HEK293 (cell line): Measurements from ENCODE around the gene NFE2L1.

Source experiments
- CTCF ChIA-PET: fragments of 350-600 bp; formaldehyde crosslinking; extraction: SDS; loops from one replicate; lab custom pipeline; 2021; ENCODE audit warnings: antibody characterized with exemption; lab: Yijun Ruan, JAX
- POLR2A ChIA-PET: fragments of 300-600 bp; formaldehyde crosslinking; extraction: SDS; loops from one replicate; lab custom pipeline; 2020; ENCODE audit warnings: antibody characterized with exemption, inconsistent platforms; lab: Yijun Ruan, JAX
- H3K27ac ChIP-seq: fragments of 200-500 bp; sonication (Bioruptor generic); 2 replicates; pipeline ENCODE4 v1.5.1; 2014; ENCODE audit warnings: low read depth, low read length, control low read depth, inconsistent platforms; ENCODE audit errors: extremely low read depth
- H3K36me3 ChIP-seq, 2 experiments: fragments of 200-500 bp in 1 of 2; sonication (Bioruptor generic) in 1 of 2; 1 replicate in 1 of 2; 2 replicates in 1 of 2; pipeline ENCODE4 v1.5.1; 2014 to 2017; ENCODE audit warnings: inconsistent platforms in 2 of 2, low read length in 2 of 2; ENCODE audit not compliant: control insufficient read depth in 2 of 2, insufficient read depth in 1 of 2
- H3K4me1 ChIP-seq: fragments of 200-500 bp; sonication (Bioruptor generic); 2 replicates; pipeline ENCODE4 v1.5.1; 2014; ENCODE audit warnings: mild to moderate bottlenecking, low read length, inconsistent platforms; ENCODE audit not compliant: control insufficient read depth, insufficient read depth
- H3K4me3 ChIP-seq: 2 replicates; pipeline ENCODE4 v1.5.1; 2011; ENCODE audit warnings: low read depth, mild to moderate bottlenecking, control low read depth, low read length, moderate library complexity
- H3K9me3 ChIP-seq: fragments of 200-500 bp; sonication (Bioruptor generic); 2 replicates; pipeline ENCODE4 v1.5.1; 2014; ENCODE audit warnings: low read depth, low read length, inconsistent platforms; ENCODE audit not compliant: control insufficient read depth, insufficient read depth
- GLI2 ChIP-seq: fragments of 450-650 bp; formaldehyde crosslinking; IDR thresholded peaks from 2 replicates; pipeline ENCODE4; 2017; ENCODE audit warnings: missing biosample characterization, missing genetic modification characterization, low read depth, borderline replicate concordance
- INSM2 ChIP-seq: fragments of 450-650 bp; formaldehyde crosslinking; IDR thresholded peaks from 2 replicates; pipeline ENCODE4 v1.5.1; 2016; ENCODE audit warnings: missing biosample characterization, missing genetic modification characterization
- KLF17 ChIP-seq: fragments of 450-650 bp; formaldehyde crosslinking; IDR thresholded peaks from 2 replicates; pipeline ENCODE4 v1.5.1; 2016; ENCODE audit warnings: missing biosample characterization, missing genetic modification characterization
- KLF8 ChIP-seq: fragments of 450-650 bp; formaldehyde crosslinking; IDR thresholded peaks from 2 replicates; pipeline ENCODE4 v1.5.1; 2016; ENCODE audit warnings: missing biosample characterization, missing genetic modification characterization
- KLF9 ChIP-seq: fragments of 450-650 bp; formaldehyde crosslinking; IDR thresholded peaks from 2 replicates; pipeline ENCODE4 v1.5.1; 2016; ENCODE audit warnings: missing biosample characterization, missing genetic modification characterization, low read depth
- OSR2 ChIP-seq: fragments of 450-650 bp; formaldehyde crosslinking; IDR thresholded peaks from 2 replicates; pipeline ENCODE4 v1.5.1; 2016; ENCODE audit warnings: missing biosample characterization, missing genetic modification characterization
- SETDB1 ChIP-seq: IDR thresholded peaks from one replicate; pipeline ENCODE4 v1.6.1; 2017; ENCODE audit warnings: mild to moderate bottlenecking, low read length, moderate library complexity, mixed read lengths; ENCODE audit not compliant: insufficient read length
- YY1 ChIP-seq: fragments of 450-650 bp; formaldehyde crosslinking; IDR thresholded peaks from 2 replicates; pipeline ENCODE4 v1.5.1; 2018; ENCODE audit warnings: missing biosample characterization, missing genetic modification characterization
- ZNF114 ChIP-seq: fragments of 450-650 bp; formaldehyde crosslinking; IDR thresholded peaks from 2 replicates; pipeline ENCODE4 v1.5.0; 2017; ENCODE audit warnings: missing biosample characterization, missing genetic modification characterization
- ZNF132 ChIP-seq: fragments of 450-650 bp; formaldehyde crosslinking; IDR thresholded peaks from 2 replicates; pipeline ENCODE4 v1.5.1; 2017; ENCODE audit warnings: missing biosample characterization, missing genetic modification characterization, borderline replicate concordance
- ZNF140 ChIP-seq: fragments of 450-650 bp; formaldehyde crosslinking; IDR thresholded peaks from 2 replicates; pipeline ENCODE4 v1.5.1; 2016; ENCODE audit warnings: missing biosample characterization, missing genetic modification characterization
- ZNF18 ChIP-seq: fragments of 450-650 bp; formaldehyde crosslinking; IDR thresholded peaks from 2 replicates; pipeline ENCODE4 v1.5.1; 2016; ENCODE audit warnings: missing biosample characterization, missing genetic modification characterization
- ZNF184 ChIP-seq: fragments of 450-650 bp; IDR thresholded peaks from 2 replicates; pipeline ENCODE4 v1.5.1; 2018; ENCODE audit warnings: missing biosample characterization, mild to moderate bottlenecking, missing genetic modification characterization
- ZNF221 ChIP-seq: fragments of 450-650 bp; formaldehyde crosslinking; IDR thresholded peaks from 2 replicates; pipeline ENCODE4 v1.5.1; 2017; ENCODE audit warnings: missing biosample characterization, missing genetic modification characterization, borderline replicate concordance
- ZNF274 ChIP-seq, 2 experiments: fragments of 200-500 bp in 1 of 2; fragments of 450-650 bp in 1 of 2; sonication (Bioruptor generic) in 1 of 2; formaldehyde crosslinking in 1 of 2; IDR thresholded peaks; 2 replicates each; pipeline versions ENCODE4 v1.5.1 to v1.6.1; 2014 to 2016; ENCODE audit warnings: borderline replicate concordance in 1 of 2, inconsistent platforms in 1 of 2, low read length in 1 of 2, missing biosample characterization in 1 of 2, missing genetic modification characterization in 1 of 2
- ZNF37A ChIP-seq: fragments of 450-650 bp; IDR thresholded peaks from 2 replicates; pipeline ENCODE4 v1.5.1; 2018; ENCODE audit warnings: missing biosample characterization, missing genetic modification characterization
- ZNF391 ChIP-seq: fragments of 450-650 bp; formaldehyde crosslinking; IDR thresholded peaks from 2 replicates; pipeline ENCODE4 v1.5.1; 2016; ENCODE audit warnings: low read depth, missing biosample characterization, missing genetic modification characterization, borderline replicate concordance
- ZNF48 ChIP-seq: fragments of 450-650 bp; formaldehyde crosslinking; IDR thresholded peaks from 2 replicates; pipeline ENCODE4 v1.5.1; 2016; ENCODE audit warnings: missing biosample characterization, missing genetic modification characterization
- ZNF510 ChIP-seq: fragments of 450-650 bp; formaldehyde crosslinking; IDR thresholded peaks from 2 replicates; pipeline ENCODE4 v1.5.1; 2018; ENCODE audit warnings: mild to moderate bottlenecking, missing genetic modification characterization, missing biosample characterization; ENCODE audit not compliant: insufficient replicate concordance
- ZNF529 ChIP-seq: fragments of 450-650 bp; formaldehyde crosslinking; IDR thresholded peaks from 2 replicates; pipeline ENCODE4 v1.5.1; 2017; ENCODE audit warnings: missing genetic modification characterization, missing biosample characterization; ENCODE audit not compliant: insufficient replicate concordance
- ZNF555 ChIP-seq: fragments of 450-650 bp; formaldehyde crosslinking; conservative IDR thresholded peaks from 2 replicates; pipeline ENCODE4 v1.5.1; 2017; ENCODE audit warnings: missing biosample characterization, mild to moderate bottlenecking, missing genetic modification characterization, inconsistent platforms
- ZNF701 ChIP-seq: fragments of 450-650 bp; formaldehyde crosslinking; IDR thresholded peaks from 2 replicates; pipeline ENCODE4 v1.5.1; 2016; ENCODE audit warnings: missing biosample characterization, missing genetic modification characterization
- ZNF747 ChIP-seq: fragments of 450-650 bp; formaldehyde crosslinking; IDR thresholded peaks from 2 replicates; pipeline ENCODE4 v1.5.1; 2016; ENCODE audit warnings: missing biosample characterization, missing genetic modification characterization
- ZNF776 ChIP-seq: fragments of 450-650 bp; formaldehyde crosslinking; IDR thresholded peaks from 2 replicates; pipeline ENCODE4 v1.5.0; 2017; ENCODE audit warnings: missing biosample characterization, missing genetic modification characterization, borderline replicate concordance
- ZNF785 ChIP-seq: fragments of 450-650 bp; formaldehyde crosslinking; IDR thresholded peaks from 2 replicates; pipeline ENCODE4 v1.5.1; 2016; ENCODE audit warnings: missing biosample characterization, missing genetic modification characterization
- ZNF792 ChIP-seq: fragments of 450-650 bp; formaldehyde crosslinking; IDR thresholded peaks from 2 replicates; pipeline ENCODE4 v1.5.1; 2016; ENCODE audit warnings: missing biosample characterization, missing genetic modification characterization
- TF ChIP-seq, protein P1 (sequence below): fragments of 450-650 bp; formaldehyde crosslinking; IDR thresholded peaks from 2 replicates; pipeline ENCODE4 v1.5.1; 2016; ENCODE audit warnings: missing biosample characterization, missing genetic modification characterization

Gene NFE2L1

GRCh38 chr17:48048384-48049126 is 396 bp downstream of the NFE2L1 start (continued):
- no peak for TF ChIP-seq ZNF114 (tag by site-specific recombination)
- TF ChIP-seq ZNF132 (tag by site-specific recombination), result no peak
- no peak for TF ChIP-seq ZNF701 (tag by site-specific recombination)
- TF ChIP-seq ZNF529 (tag by site-specific recombination), result no peak
- no peak for TF ChIP-seq ZNF555
- no peak for TF ChIP-seq ZNF48 (tag by site-specific recombination)
- TF ChIP-seq ZNF391 (tag by site-specific recombination), result peak; percentile 21; the same call in 1 of the 2 replicates
- peak; percentile 30; the same call in 1 of the 2 replicates for TF ChIP-seq ZNF18 (tag by site-specific recombination)
- TF ChIP-seq ZNF785 (tag by site-specific recombination), result 0 out of 2 replicates have a peak, but pooled peaks have one; percentile 27
- TF ChIP-seq ZNF510 (tag by site-specific recombination), result no peak
- peak; percentile 94 for TF ChIP-seq KLF17
- TF ChIP-seq ZNF221 (tag by site-specific recombination), result 0 out of 2 replicates have a peak, but pooled peaks have one; percentile 27
- peak; percentile 35; the same call in 1 of the 2 replicates for TF ChIP-seq OSR2
- no peak for TF ChIP-seq ZNF792 (tag by site-specific recombination)

- no peak for TF ChIP-seq ZNF140 (tag by site-specific recombination)
- no peak for TF ChIP-seq INSM2 (tag by site-specific recombination)
- TF ChIP-seq YY1, result no peak
- TF ChIP-seq ZNF747 (tag by site-specific recombination), result no peak
- TF ChIP-seq KLF8 (tag by site-specific recombination), result no peak
- TF ChIP-seq SETDB1, result no peak
- TF ChIP-seq ZNF776 (tag by site-specific recombination), result no peak
- TF ChIP-seq ZNF37A (tag by site-specific recombination), result no peak
- no peak for TF ChIP-seq ZNF274 (IDR thresholded peaks at IDR 0.05; ENCODE audit: low read length)
- TF ChIP-seq ZNF274 (tag by site-specific recombination; IDR thresholded peaks at IDR 0.05; ENCODE audit: borderline replicate concordance), result no peak
- no peak for TF ChIP-seq ZNF184 (tag by site-specific recombination)
- no peak for TF ChIP-seq GLI2
- TF ChIP-seq KLF9, result no peak
- no peak for TF ChIP-seq ZNF792 (tag by site-specific recombination)
- TF ChIP-seq, protein P1, sequence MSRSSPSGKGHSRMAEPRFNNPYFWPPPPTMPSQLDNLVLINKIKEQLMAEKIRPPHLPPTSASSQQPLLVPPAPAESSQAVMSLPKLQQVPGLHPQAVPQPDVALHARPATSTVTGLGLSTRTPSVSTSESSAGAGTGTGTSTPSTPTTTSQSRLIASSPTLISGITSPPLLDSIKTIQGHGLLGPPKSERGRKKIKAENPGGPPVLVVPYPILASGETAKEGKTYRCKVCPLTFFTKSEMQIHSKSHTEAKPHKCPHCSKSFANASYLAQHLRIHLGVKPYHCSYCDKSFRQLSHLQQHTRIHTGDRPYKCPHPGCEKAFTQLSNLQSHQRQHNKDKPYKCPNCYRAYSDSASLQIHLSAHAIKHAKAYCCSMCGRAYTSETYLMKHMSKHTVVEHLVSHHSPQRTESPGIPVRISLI (tag by site-specific recombination), result no peak
- peaks cover 52% of the 10 kb centered on the region for H3K4me1 ChIP-seq
- POLR2A ChIA-PET, result no interaction called here
- peaks cover 6 to 52% of the 10 kb centered on the region in 2 experiments for H3K36me3 ChIP-seq
- H3K9me3 ChIP-seq, result no peaks in the 10 kb centered on the region
- H3K4me3 ChIP-seq, result no peak overlapping the region
- CTCF ChIA-PET, result interaction anchor here (1.3 kb wide), 1 partner anchor 21 kb away, joined by 3 read pairs; no protein-coding TSS in a partner anchor
- H3K27ac ChIP-seq, result peak overlapping the region; percentile 56
Measured at GRCh38 chr17:48051283-48051682, 3.1 kb downstream of the NFE2L1 start.
